K562 (cell line): ENCODE data around the gene MYH7B. TPM values are rescaled to one million over a fixed set of nuclear protein-coding genes. Genes with fewer than 3 reads are reported as not detected.

Experiments used
- FOXM1 ChIP-seq, 2 experiments: fragments of 450-650 bp in 1 of 2; sonication (generic) in 1 of 2; formaldehyde crosslinking in 1 of 2; IDR thresholded peaks; 2 replicates each; pipeline versions ENCODE4 v1.6.1 to v1.9.0; 2017 to 2022; ENCODE audit warnings: low read depth in 2 of 2, mild to moderate bottlenecking in 2 of 2, missing genetic modification reagents in 1 of 2, moderate library complexity in 1 of 2
- HNRNPLL ChIP-seq: fragments of 200-400 bp; formaldehyde crosslinking; IDR thresholded peaks from 2 replicates; pipeline ENCODE4 v1.6.1; 2017; ENCODE audit warnings: low read length, low read depth, mild to moderate bottlenecking; ENCODE audit not compliant: poor library complexity, severe bottlenecking
- SPI1 ChIP-seq: IDR thresholded peaks from 2 replicates; pipeline ENCODE4 v1.6.1; 2011; ENCODE audit warnings: low read depth, low read length, control low read depth, borderline replicate concordance
- TAF15 ChIP-seq: fragments of 200-400 bp; formaldehyde crosslinking; IDR thresholded peaks from 2 replicates; pipeline ENCODE4 v1.6.1; 2017; ENCODE audit warnings: mild to moderate bottlenecking, low read depth, low read length, moderate library complexity
- WHSC1 ChIP-seq: IDR thresholded peaks from one replicate; pipeline ENCODE4 v1.6.1; 2012; ENCODE audit warnings: low read length, control low read depth, inconsistent platforms
- polyA plus RNA-seq, 8 experiments: library from polyadenylated mRNA; depleted of rRNA in 4 of 8; stranded (reverse) in 5 of 8; unstranded in 3 of 8; fragments of >200 nt; fragmentation: Nextera tagmentation in 2 of 8; fragmentation: Illumina TruSeq in 1 of 8; extraction: Ambion mirVana in 2 of 8; extraction: Trizol in 1 of 8; gene quantifications; 2 replicates each; pipeline versions ENCODE4 v1.2.1 to v1.2.3, GENCODE V29; 2011 to 2014; ENCODE audit warnings: inconsistent platforms in 1 of 8, missing spikeins in 1 of 8
- total RNA-seq, 7 experiments: library from RNA; depleted of rRNA in 6 of 7; stranded (reverse); fragments of >200 nt in 6 of 7; fragmentation: Illumina TruSeq in 2 of 7; extraction: Trizol in 2 of 7; gene quantifications; 2 replicates each; pipeline versions ENCODE4 v1.2.1 to v1.2.3, GENCODE V29; 2011 to 2021; ENCODE audit warnings: low replicate concordance in 1 of 7
- TF ChIP-seq, protein P1 (sequence below): fragments of 450-650 bp; IDR thresholded peaks from 2 replicates; pipeline ENCODE4 v1.6.1; 2016; ENCODE audit warnings: mild to moderate bottlenecking, moderate library complexity
- TF ChIP-seq, protein P2 (sequence below): fragments of 450-650 bp; formaldehyde crosslinking; IDR thresholded peaks from 2 replicates; pipeline ENCODE4 v1.4.0; 2022; ENCODE audit warnings: mild to moderate bottlenecking, moderate library complexity
- TF ChIP-seq, protein P3 (sequence below): fragments of 450-650 bp; IDR thresholded peaks from 2 replicates; pipeline ENCODE4 v1.6.1; 2017; ENCODE audit warnings: antibody characterized with exemption, mild to moderate bottlenecking

MYH7B gene
- total and polyA plus RNA-seq, 9 of the 15 experiments (the other 6 are each of a cell fraction or from before 2014, with no cell fraction given): 0.07 to 0.34 (median 0.13) TPM; not detected in 3

DNA sequence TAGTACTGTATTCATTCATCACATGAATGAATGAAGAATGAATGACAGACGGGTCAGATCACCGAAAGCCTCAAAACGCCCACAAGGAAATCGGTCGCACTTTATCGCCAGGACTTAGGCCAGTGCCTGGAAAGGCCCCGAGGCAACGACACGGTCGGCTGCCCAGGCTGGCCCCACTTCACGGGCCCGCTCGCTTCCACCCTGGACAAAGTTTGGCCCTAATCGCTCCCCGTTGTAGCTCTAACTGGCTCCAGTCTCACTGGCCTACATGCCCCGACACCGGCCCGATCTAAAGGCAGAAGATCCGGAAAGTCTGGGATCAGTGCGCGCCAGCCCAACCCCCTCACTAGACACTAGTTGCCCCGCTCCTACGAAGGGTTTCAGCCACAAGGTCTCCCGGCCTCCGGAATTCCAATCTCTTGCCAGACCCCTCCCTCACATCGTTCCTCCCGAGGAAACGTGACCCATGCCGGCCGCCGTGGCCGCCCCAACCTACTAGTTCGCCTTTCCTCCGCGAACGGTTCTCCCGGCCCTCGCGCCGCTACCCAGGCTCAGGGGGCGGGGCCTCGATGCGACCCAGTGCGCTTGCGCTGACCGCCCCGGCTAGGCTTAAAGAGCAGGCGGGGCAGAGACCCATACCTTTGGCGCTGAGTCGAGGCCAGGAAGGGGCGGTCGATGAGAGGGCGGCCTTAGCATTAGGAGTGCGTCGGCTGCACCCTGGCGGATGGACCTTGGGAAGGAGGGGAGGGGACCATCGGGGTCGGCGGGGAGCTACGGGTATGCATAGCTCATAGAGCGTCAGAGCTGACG, at the start of gene MYH7B, which contains the start of gene GSS (continued):
- TF ChIP-seq, protein P1, sequence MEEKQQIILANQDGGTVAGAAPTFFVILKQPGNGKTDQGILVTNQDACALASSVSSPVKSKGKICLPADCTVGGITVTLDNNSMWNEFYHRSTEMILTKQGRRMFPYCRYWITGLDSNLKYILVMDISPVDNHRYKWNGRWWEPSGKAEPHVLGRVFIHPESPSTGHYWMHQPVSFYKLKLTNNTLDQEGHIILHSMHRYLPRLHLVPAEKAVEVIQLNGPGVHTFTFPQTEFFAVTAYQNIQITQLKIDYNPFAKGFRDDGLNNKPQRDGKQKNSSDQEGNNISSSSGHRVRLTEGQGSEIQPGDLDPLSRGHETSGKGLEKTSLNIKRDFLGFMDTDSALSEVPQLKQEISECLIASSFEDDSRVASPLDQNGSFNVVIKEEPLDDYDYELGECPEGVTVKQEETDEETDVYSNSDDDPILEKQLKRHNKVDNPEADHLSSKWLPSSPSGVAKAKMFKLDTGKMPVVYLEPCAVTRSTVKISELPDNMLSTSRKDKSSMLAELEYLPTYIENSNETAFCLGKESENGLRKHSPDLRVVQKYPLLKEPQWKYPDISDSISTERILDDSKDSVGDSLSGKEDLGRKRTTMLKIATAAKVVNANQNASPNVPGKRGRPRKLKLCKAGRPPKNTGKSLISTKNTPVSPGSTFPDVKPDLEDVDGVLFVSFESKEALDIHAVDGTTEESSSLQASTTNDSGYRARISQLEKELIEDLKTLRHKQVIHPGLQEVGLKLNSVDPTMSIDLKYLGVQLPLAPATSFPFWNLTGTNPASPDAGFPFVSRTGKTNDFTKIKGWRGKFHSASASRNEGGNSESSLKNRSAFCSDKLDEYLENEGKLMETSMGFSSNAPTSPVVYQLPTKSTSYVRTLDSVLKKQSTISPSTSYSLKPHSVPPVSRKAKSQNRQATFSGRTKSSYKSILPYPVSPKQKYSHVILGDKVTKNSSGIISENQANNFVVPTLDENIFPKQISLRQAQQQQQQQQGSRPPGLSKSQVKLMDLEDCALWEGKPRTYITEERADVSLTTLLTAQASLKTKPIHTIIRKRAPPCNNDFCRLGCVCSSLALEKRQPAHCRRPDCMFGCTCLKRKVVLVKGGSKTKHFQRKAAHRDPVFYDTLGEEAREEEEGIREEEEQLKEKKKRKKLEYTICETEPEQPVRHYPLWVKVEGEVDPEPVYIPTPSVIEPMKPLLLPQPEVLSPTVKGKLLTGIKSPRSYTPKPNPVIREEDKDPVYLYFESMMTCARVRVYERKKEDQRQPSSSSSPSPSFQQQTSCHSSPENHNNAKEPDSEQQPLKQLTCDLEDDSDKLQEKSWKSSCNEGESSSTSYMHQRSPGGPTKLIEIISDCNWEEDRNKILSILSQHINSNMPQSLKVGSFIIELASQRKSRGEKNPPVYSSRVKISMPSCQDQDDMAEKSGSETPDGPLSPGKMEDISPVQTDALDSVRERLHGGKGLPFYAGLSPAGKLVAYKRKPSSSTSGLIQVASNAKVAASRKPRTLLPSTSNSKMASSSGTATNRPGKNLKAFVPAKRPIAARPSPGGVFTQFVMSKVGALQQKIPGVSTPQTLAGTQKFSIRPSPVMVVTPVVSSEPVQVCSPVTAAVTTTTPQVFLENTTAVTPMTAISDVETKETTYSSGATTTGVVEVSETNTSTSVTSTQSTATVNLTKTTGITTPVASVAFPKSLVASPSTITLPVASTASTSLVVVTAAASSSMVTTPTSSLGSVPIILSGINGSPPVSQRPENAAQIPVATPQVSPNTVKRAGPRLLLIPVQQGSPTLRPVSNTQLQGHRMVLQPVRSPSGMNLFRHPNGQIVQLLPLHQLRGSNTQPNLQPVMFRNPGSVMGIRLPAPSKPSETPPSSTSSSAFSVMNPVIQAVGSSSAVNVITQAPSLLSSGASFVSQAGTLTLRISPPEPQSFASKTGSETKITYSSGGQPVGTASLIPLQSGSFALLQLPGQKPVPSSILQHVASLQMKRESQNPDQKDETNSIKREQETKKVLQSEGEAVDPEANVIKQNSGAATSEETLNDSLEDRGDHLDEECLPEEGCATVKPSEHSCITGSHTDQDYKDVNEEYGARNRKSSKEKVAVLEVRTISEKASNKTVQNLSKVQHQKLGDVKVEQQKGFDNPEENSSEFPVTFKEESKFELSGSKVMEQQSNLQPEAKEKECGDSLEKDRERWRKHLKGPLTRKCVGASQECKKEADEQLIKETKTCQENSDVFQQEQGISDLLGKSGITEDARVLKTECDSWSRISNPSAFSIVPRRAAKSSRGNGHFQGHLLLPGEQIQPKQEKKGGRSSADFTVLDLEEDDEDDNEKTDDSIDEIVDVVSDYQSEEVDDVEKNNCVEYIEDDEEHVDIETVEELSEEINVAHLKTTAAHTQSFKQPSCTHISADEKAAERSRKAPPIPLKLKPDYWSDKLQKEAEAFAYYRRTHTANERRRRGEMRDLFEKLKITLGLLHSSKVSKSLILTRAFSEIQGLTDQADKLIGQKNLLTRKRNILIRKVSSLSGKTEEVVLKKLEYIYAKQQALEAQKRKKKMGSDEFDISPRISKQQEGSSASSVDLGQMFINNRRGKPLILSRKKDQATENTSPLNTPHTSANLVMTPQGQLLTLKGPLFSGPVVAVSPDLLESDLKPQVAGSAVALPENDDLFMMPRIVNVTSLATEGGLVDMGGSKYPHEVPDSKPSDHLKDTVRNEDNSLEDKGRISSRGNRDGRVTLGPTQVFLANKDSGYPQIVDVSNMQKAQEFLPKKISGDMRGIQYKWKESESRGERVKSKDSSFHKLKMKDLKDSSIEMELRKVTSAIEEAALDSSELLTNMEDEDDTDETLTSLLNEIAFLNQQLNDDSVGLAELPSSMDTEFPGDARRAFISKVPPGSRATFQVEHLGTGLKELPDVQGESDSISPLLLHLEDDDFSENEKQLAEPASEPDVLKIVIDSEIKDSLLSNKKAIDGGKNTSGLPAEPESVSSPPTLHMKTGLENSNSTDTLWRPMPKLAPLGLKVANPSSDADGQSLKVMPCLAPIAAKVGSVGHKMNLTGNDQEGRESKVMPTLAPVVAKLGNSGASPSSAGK: peak; percentile 17; the same call in 1 of the 2 replicates
- TF ChIP-seq WHSC1: no peak
- no peak for TF ChIP-seq TAF15
- no peak for TF ChIP-seq FOXM1 (IDR thresholded peaks at IDR 0.05; ENCODE audit: low read depth)
- 0 out of 2 replicates have a peak, but pooled peaks have one; percentile 75 for TF ChIP-seq FOXM1 (CRISPR knock-in tag; IDR thresholded peaks at IDR 0.05; ENCODE audit: low read depth)
- TF ChIP-seq, protein P2, sequence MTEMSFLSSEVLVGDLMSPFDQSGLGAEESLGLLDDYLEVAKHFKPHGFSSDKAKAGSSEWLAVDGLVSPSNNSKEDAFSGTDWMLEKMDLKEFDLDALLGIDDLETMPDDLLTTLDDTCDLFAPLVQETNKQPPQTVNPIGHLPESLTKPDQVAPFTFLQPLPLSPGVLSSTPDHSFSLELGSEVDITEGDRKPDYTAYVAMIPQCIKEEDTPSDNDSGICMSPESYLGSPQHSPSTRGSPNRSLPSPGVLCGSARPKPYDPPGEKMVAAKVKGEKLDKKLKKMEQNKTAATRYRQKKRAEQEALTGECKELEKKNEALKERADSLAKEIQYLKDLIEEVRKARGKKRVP (CRISPR knock-in tag): no peak
- TF ChIP-seq SPI1: no peak
- peak; percentile 80 for TF ChIP-seq HNRNPLL
- TF ChIP-seq, protein P3, sequence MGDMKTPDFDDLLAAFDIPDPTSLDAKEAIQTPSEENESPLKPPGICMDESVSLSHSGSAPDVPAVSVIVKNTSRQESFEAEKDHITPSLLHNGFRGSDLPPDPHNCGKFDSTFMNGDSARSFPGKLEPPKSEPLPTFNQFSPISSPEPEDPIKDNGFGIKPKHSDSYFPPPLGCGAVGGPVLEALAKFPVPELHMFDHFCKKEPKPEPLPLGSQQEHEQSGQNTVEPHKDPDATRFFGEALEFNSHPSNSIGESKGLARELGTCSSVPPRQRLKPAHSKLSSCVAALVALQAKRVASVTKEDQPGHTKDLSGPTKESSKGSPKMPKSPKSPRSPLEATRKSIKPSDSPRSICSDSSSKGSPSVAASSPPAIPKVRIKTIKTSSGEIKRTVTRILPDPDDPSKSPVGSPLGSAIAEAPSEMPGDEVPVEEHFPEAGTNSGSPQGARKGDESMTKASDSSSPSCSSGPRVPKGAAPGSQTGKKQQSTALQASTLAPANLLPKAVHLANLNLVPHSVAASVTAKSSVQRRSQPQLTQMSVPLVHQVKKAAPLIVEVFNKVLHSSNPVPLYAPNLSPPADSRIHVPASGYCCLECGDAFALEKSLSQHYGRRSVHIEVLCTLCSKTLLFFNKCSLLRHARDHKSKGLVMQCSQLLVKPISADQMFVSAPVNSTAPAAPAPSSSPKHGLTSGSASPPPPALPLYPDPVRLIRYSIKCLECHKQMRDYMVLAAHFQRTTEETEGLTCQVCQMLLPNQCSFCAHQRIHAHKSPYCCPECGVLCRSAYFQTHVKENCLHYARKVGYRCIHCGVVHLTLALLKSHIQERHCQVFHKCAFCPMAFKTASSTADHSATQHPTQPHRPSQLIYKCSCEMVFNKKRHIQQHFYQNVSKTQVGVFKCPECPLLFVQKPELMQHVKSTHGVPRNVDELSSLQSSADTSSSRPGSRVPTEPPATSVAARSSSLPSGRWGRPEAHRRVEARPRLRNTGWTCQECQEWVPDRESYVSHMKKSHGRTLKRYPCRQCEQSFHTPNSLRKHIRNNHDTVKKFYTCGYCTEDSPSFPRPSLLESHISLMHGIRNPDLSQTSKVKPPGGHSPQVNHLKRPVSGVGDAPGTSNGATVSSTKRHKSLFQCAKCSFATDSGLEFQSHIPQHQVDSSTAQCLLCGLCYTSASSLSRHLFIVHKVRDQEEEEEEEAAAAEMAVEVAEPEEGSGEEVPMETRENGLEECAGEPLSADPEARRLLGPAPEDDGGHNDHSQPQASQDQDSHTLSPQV: no peak; the same call in 1 of the 2 replicates
